GM12892 (cell line): ENCODE measurements around the gene HIPK1.

Experiments
- DNase-seq: peaks from one replicate; pipeline ENCODE4 v3.0.0; 2011; ENCODE audit not compliant: insufficient read length
- FAIRE-seq: peaks from 2 replicates; lab custom pipeline; 2011; peaks lifted over from hg19 to GRCh38; lab: Jason Lieb, UNC
- POLR2A ChIP-seq: IDR thresholded peaks from 2 replicates; pipeline ENCODE4 v1.6.1; 2011; ENCODE audit warnings: low read depth, low read length, control low read depth
- POLR2AphosphoS5 ChIP-seq: IDR thresholded peaks from 2 replicates; pipeline ENCODE4 v1.6.1; 2011; ENCODE audit warnings: low read depth, low read length, control low read depth
- TAF1 ChIP-seq: IDR thresholded peaks from 2 replicates; pipeline ENCODE4 v1.6.1; 2011; ENCODE audit warnings: low read depth, mild to moderate bottlenecking, control low read depth, low read length, borderline replicate concordance

Gene HIPK1

GRCh38 chr1:113987259-113987658, 58.1 kb downstream of the HIPK1 start:
- no peak for DNase-seq
- no peak for TF ChIP-seq POLR2AphosphoS5
- TF ChIP-seq TAF1, result no peak
- TF ChIP-seq POLR2A, result no peak
- no peak for FAIRE-seq

GRCh38 chr1:113990530-113990929, 61.4 kb downstream of the HIPK1 start:
- FAIRE-seq, result no peak
- TF ChIP-seq TAF1 (no peak), POLR2A (no peak), POLR2AphosphoS5 (no peak)
- DNase-seq, result no peak

GRCh38 chr1:113990961-113991360, 61.8 kb downstream of the HIPK1 start:
- DNase-seq, result no peak
- TF ChIP-seq POLR2A (no peak), POLR2AphosphoS5 (no peak), TAF1 (no peak)
- FAIRE-seq, result no peak

GRCh38 chr1:113991467-113991997, 62.4 kb downstream of the HIPK1 start:
- DNase-seq, result no peak
- FAIRE-seq, result no peak
- TF ChIP-seq TAF1 (no peak), POLR2AphosphoS5 (no peak), POLR2A (no peak)

- DNase-seq (no peak), FAIRE-seq (no peak)
- TF ChIP-seq POLR2A (no peak), POLR2AphosphoS5 (no peak), TAF1 (no peak)
These were observed 63.9 kb downstream of the HIPK1 start for GRCh38 chr1:113993072-113993471.

GRCh38 chr1:113993766-113994165, 64.6 kb downstream of the HIPK1 start:
- DNase-seq, result no peak
- TF ChIP-seq POLR2AphosphoS5 (no peak), POLR2A (no peak), TAF1 (no peak)
- no peak for FAIRE-seq

GRCh38 chr1:113995382-113995781, 66.3 kb downstream of the HIPK1 start:
- DNase-seq, result no peak
- TF ChIP-seq TAF1 (no peak), POLR2A (no peak), POLR2AphosphoS5 (no peak)
- FAIRE-seq, result no peak

GRCh38 chr1:113998361-113998760, 69.2 kb downstream of the HIPK1 start:
- no peak for TF ChIP-seq TAF1
- TF ChIP-seq POLR2A, result no peak
- TF ChIP-seq POLR2AphosphoS5, result no peak
- no peak for FAIRE-seq
- DNase-seq, result no peak

GRCh38 chr1:113999233-113999632, 70.1 kb downstream of the HIPK1 start:
- FAIRE-seq, result no peak
- TF ChIP-seq POLR2AphosphoS5, result no peak
- no peak for TF ChIP-seq POLR2A
- no peak for TF ChIP-seq TAF1
- DNase-seq, result no peak

- TF ChIP-seq POLR2A (no peak), POLR2AphosphoS5 (no peak), TAF1 (no peak)
- no peak for FAIRE-seq
- DNase-seq, result no peak
These were observed 70.7 kb downstream of the HIPK1 start for GRCh38 chr1:113999799-114000198.

GRCh38 chr1:114000406-114000805, 71.3 kb downstream of the HIPK1 start:
- TF ChIP-seq POLR2AphosphoS5 (no peak), TAF1 (no peak), POLR2A (no peak)
- DNase-seq, result no peak
- no peak for FAIRE-seq

GRCh38 chr1:114002492-114003239, 73.5 kb downstream of the HIPK1 start:
- TF ChIP-seq TAF1 (no peak), POLR2A (no peak), POLR2AphosphoS5 (no peak)
- FAIRE-seq (no peak), DNase-seq (no peak)
